HUES6 (cell line): Measurements from ENCODE around the gene SPOPL.
A peak's percentile ranks its signal among the peaks of the same experiment; 100 is the strongest.
"Not testable (repeated sequence)": the region's sequence is repeated elsewhere in the genome, so short reads cannot be mapped to it uniquely, and the experiment has no call there.

Experiments used
- H3K27ac ChIP-seq: 2 replicates; pipeline ENCODE4 v1.7.0; 2013; ENCODE audit warnings: low read depth, mild to moderate bottlenecking, low read length, inconsistent platforms
- H3K27me3 ChIP-seq: 2 replicates; pipeline ENCODE4 v1.6.1; 2013; ENCODE audit warnings: low read length; ENCODE audit not compliant: control insufficient read depth, insufficient read depth
- H3K36me3 ChIP-seq: 2 replicates; pipeline ENCODE4 v1.6.1; 2013; ENCODE audit warnings: low read length; ENCODE audit not compliant: control insufficient read depth, insufficient read depth
- H3K4me1 ChIP-seq: 2 replicates; pipeline ENCODE4 v1.6.1; 2013; ENCODE audit warnings: low read length; ENCODE audit not compliant: control insufficient read depth, insufficient read depth
- H3K4me3 ChIP-seq: 2 replicates; pipeline ENCODE4 v1.5.1; 2013; ENCODE audit warnings: low read depth, low read length
- H3K9ac ChIP-seq: one replicate; pipeline ENCODE4 v1.6.1; 2013; ENCODE audit warnings: mild to moderate bottlenecking, low read length
- H3K9me3 ChIP-seq: 2 replicates; pipeline ENCODE4 v1.6.1; 2013; ENCODE audit warnings: low read depth, low read length; ENCODE audit not compliant: control insufficient read depth, insufficient read depth

Gene SPOPL

DNA sequence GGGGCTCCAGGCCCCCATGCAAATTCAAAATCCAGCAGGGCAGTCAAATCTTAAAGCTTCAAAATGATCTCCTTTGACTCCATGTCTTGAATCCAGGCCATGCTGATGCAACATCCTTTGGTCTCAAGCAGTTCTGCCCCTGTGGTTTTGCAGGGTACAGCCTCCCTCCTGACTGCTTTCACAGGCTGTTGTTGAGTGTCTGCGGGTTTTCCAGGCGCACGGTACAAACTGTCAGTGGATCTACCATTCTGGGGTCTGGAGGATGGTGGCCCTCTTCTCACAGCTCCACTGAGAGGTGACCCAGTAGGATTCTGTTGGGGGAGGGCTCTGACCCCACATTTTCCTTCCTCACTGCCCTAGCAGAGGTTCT is 22.1 kb downstream of the SPOPL start:
- not testable (repeated sequence) for H3K9ac ChIP-seq, H3K4me3 ChIP-seq, H3K27ac ChIP-seq, H3K27me3 ChIP-seq, H3K4me1 ChIP-seq, H3K36me3 ChIP-seq
- peaks cover 16% of the 10 kb centered on the region for H3K9me3 ChIP-seq

GRCh38 chr2:138524353-138524752 is 22.8 kb downstream of the SPOPL start:
- not testable (repeated sequence) for H3K27me3 ChIP-seq, H3K9ac ChIP-seq, H3K4me1 ChIP-seq, H3K27ac ChIP-seq, H3K4me3 ChIP-seq, H3K36me3 ChIP-seq
- peaks cover 16% of the 10 kb centered on the region for H3K9me3 ChIP-seq

DNA sequence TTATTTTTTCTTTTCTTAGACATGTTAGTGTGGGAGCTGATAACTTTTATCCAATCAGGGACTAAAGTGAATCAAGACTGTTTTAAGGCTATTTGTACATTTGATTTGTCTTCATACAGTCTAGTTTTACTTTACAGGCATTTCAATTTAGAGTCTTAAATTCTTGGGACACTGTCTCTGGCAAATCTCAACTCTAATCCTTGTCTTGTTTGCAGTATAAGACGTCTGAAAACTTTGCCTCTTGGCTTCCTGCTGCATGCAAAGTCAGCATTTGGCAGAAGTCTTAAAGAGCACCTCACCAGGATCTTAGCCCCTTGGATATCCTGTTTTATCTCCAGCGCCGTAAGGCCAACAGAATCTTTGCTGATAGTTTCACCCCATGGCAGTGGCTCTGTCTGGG is 30.3 kb downstream of the SPOPL start:
- peaks cover 3% of the 10 kb centered on the region for H3K9me3 ChIP-seq
- no peaks in the 10 kb centered on the region for H3K27me3 ChIP-seq
- H3K9ac ChIP-seq: no peak overlapping the region
- peaks cover 3% of the 10 kb centered on the region for H3K36me3 ChIP-seq
- H3K4me1 ChIP-seq: peaks cover 10% of the 10 kb centered on the region; the same call in 1 of the 2 replicates
- H3K4me3 ChIP-seq: no peak overlapping the region
- H3K27ac ChIP-seq: no peak overlapping the region

DNA sequence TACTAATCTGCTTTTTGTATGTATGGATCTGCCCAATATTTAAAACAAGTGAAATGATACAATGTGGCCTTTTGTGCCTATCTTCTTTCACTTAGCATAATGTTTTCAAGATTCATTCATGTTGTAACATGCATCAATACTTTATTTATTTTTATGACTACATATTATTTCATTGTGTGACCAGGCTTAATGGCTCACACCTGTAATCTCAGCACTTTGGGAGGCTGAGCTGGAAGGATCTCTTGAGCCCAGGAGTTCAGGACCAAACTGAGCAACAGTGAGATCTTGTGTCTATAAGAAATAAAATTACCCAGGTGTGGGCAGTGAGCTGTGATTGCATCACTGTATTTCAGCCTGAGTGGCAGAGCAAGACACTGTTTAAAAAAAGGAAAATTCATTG is 33.2 kb downstream of the SPOPL start:
- Histone ChIP-seq H3K27me3 (no peaks in the 10 kb centered on the region), H3K4me1 (peaks cover 10% of the 10 kb centered on the region; the same call in 1 of the 2 replicates), H3K27ac (no peak overlapping the region), H3K9ac (no peak overlapping the region), H3K4me3 (no peak overlapping the region), H3K9me3 (peaks cover 19% of the 10 kb centered on the region), H3K36me3 (peaks cover 9% of the 10 kb centered on the region)

DNA sequence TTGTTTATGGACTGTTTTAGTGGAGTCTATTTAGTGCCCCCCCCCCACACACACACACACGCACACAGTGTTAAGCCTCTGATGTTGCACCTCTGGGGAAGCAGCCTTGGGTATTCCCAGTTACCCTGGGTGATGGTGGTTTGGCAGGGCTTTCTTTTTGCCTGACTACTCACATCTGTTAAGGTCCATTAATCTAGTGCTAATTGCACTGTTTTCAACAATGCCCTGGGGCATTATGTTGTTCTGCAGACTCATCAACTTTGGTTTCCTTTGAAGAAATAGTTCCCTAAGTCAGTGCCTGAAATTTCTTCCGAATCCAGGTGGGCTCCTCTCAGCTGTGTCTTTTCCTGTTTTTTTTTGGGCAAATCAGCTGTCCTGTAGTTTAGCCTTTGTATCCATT is 34.7 kb downstream of the SPOPL start:
- Histone ChIP-seq H3K36me3 (peaks cover 9% of the 10 kb centered on the region), H3K9me3 (peaks cover 21% of the 10 kb centered on the region), H3K27ac (no peak overlapping the region), H3K27me3 (no peaks in the 10 kb centered on the region), H3K4me3 (no peak overlapping the region), H3K4me1 (peaks cover 10% of the 10 kb centered on the region; the same call in 1 of the 2 replicates), H3K9ac (no peak overlapping the region)

GRCh38 chr2:138536740-138537139 is 35.2 kb downstream of the SPOPL start:
- H3K27me3 ChIP-seq: no peaks in the 10 kb centered on the region
- H3K9ac ChIP-seq: no peak overlapping the region
- no peak overlapping the region for H3K27ac ChIP-seq
- peaks cover 10% of the 10 kb centered on the region; the same call in 1 of the 2 replicates for H3K4me1 ChIP-seq
- peaks cover 9% of the 10 kb centered on the region for H3K36me3 ChIP-seq
- H3K9me3 ChIP-seq: peaks cover 21% of the 10 kb centered on the region
- H3K4me3 ChIP-seq: no peak overlapping the region

DNA sequence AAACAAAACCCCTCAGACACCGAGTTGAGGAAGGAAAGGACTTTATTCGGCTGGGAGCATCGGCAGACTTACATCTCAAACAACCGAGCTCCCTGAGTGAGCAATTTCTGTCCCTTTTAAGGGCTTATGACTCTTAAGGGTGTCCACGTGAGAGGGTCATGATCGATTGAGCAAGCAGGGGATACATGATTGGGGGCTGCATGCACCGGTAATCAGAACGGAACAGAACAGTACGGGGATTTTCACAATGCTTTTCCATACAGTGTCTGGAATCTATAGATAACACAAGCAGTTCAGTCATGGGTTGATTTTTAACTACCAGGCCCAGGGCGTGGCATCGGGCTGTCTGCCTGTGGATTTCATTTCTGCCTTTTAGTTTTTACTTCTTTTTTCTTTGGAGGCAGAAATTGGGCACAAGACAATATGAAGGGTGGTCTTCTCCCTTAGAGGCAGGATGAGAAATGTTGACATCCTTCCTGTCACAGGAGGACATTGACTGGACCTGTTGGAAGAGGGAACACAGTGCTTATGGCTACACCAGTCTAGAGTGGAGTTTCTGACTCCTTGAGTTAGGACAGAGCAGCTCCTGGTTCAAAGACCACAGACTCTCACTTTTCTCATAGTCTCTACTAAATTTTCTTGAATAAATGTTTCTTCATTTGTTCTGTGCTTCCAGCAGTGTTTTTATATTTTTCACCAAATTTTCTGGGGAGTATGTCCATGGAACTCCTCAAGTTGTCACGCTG is 35.8 kb downstream of the SPOPL start:
- Histone ChIP-seq H3K4me1 (peaks cover 10% of the 10 kb centered on the region; the same call in 1 of the 2 replicates), H3K4me3 (no peak overlapping the region), H3K36me3 (peaks cover 9% of the 10 kb centered on the region), H3K9ac (no peak overlapping the region), H3K9me3 (peaks cover 21% of the 10 kb centered on the region), H3K27ac (no peak overlapping the region), H3K27me3 (no peaks in the 10 kb centered on the region)

DNA sequence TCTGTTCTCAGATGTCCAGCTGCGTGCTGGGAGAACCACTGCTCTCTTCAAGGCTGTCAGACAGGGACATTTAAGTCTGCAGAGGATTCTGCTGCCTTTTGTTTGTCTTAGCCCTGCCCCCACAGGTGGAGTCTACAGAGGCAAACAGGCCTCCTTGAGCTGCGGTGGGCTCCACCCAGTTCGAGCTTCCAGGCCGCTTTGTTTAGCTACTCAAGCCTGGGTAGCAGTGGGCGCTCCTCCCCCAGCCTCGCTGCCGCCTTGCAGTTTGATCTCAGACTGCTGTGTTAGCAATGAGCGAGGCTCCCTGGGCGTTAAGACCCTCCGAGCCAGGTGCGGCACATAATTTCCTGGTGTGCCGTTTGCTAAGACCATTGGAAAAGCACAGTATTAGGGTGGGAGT is 42.6 kb downstream of the SPOPL start:
- H3K36me3 ChIP-seq, H3K4me1 ChIP-seq, H3K9me3 ChIP-seq, H3K27me3 ChIP-seq, H3K27ac ChIP-seq: not testable (repeated sequence)
- Histone ChIP-seq H3K9ac (peak overlapping the region; percentile 38), H3K4me3 (peak overlapping the region; percentile 35; the same call in 1 of the 2 replicates)

GRCh38 chr2:138548796-138549195 is 47.2 kb downstream of the SPOPL start:
- Histone ChIP-seq H3K27me3 (no peaks in the 10 kb centered on the region), H3K4me3 (no peak overlapping the region), H3K9me3 (peaks cover 3% of the 10 kb centered on the region; the same call in 1 of the 2 replicates), H3K27ac (no peak overlapping the region), H3K4me1 (peaks cover 4% of the 10 kb centered on the region; the same call in 1 of the 2 replicates), H3K9ac (no peak overlapping the region), H3K36me3 (peaks cover 12% of the 10 kb centered on the region; the same call in 1 of the 2 replicates)

DNA sequence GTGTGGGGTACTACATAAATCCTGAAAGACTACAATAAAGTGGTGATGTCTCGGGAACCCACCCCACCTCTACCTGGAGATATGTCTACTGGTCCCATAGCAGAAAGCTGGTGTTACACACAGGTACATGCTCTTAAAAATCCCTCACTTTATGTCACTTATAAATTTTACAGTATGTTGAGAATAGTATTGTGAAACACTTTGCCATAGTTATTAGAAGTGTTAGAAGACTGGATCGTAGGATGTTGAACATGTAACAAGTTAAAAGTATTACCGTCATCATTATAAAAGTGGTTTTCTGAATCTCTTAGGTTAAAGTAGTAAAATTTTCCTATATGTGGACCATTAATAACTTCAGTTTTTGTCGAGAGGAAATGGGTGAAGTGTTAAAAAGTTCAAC is 48.6 kb downstream of the SPOPL start:
- Histone ChIP-seq H3K27ac (no peak overlapping the region), H3K36me3 (peaks cover 22% of the 10 kb centered on the region)

DNA sequence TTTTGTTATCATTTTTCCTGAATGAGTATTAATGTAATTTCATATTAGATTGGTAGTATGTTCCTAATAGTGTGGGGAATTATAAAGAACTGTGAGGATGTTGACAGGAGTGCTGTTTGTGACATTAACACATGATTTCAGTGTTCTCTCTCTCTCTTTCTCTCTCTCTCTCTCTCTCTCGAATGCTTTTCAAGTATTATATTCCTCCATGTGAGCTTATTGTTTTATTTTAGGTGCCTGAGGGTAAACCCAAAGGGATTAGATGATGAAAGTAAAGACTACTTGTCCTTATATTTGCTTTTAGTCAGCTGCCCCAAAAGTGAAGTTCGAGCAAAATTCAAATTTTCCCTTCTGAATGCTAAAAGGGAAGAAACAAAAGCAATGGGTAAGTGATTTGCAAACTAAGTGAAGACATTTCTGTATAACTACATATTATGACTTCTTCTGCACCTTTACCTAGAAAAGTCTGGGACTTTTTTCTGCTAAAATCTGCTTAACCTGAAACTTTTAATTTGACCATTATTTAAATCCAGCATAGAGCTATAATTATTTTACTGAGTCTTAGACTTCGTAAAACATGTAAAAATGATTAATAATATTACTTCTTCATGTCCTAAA is 49.2 kb downstream of the SPOPL start:
- Histone ChIP-seq H3K9ac (no peak overlapping the region), H3K9me3 (no peaks in the 10 kb centered on the region), H3K4me1 (no peaks in the 10 kb centered on the region), H3K27me3 (no peaks in the 10 kb centered on the region), H3K36me3 (peaks cover 22% of the 10 kb centered on the region), H3K4me3 (no peak overlapping the region), H3K27ac (no peak overlapping the region)

More for the DNA sequence above, 48.6 kb downstream of the SPOPL start:
- Histone ChIP-seq H3K9ac (no peak overlapping the region), H3K4me3 (no peak overlapping the region), H3K4me1 (no peaks in the 10 kb centered on the region; the same call in 1 of the 2 replicates), H3K27me3 (no peaks in the 10 kb centered on the region), H3K9me3 (no peaks in the 10 kb centered on the region)
